ENCODE results near the gene PILRB.

- TF ChIP-seq SPI1 (IDR thresholded peaks at IDR 0.05; ENCODE audit: low read depth, low read length) (no peak), POLR2AphosphoS5 (IDR thresholded peaks at IDR 0.05; ENCODE audit: low read depth, low read length) (no peak), POLR2A (IDR thresholded peaks at IDR 0.05; ENCODE audit: low read depth, low read length) (no peak), TAF1 (IDR thresholded peaks at IDR 0.05; ENCODE audit: low read depth, low read length) (no peak), PAX5 (IDR thresholded peaks at IDR 0.05; ENCODE audit: insufficient read depth, low read length, severe bottlenecking) (no peak)
Observed at GRCh38 chr7:100373261-100373831, 15.4 kb downstream of the PILRB start, which contains the start of gene PILRA.
